HepG2 (cell line): ENCODE data around the gene SHLD3. TPM values are rescaled to one million over a fixed set of nuclear protein-coding genes. Genes with fewer than 3 reads are reported as not detected.
A peak's percentile ranks its signal among the peaks of the same experiment; 100 is the strongest.

Experiments
- ATAC-seq: fragments of 200-7000 bp; cut with Tn5 transposase; 3 replicates; pipeline ENCODE4 v1.9.1; 2020; ENCODE audit warnings: mild to moderate bottlenecking, moderate library complexity
- BruUV-seq: library from RNA; stranded (reverse); fragments of 400-500 nt; replicated peaks from 2 replicates; lab custom pipeline; 2021; lab: Mats Ljungman, UMichigan
- CTCF ChIA-PET: fragments of 300-600 bp; formaldehyde crosslinking; extraction: SDS; loops from one replicate; lab custom pipeline; 2021; ENCODE audit warnings: low total read pairs, inconsistent platforms, low intra/inter-chr PET ratio; lab: Yijun Ruan, JAX
- POLR2A ChIA-PET: fragments of 350-600 bp; sonication (Branson Sonifier 250); formaldehyde crosslinking; loops from one replicate; lab custom pipeline; 2020; ENCODE audit warnings: antibody characterized with exemption, inconsistent platforms; lab: Yijun Ruan, JAX
- DNase-seq: peaks from one replicate; pipeline ENCODE4 v3.0.0-alpha.2; 2015; ENCODE audit warnings: low spot score
- FAIRE-seq: peaks from 3 replicates; lab custom pipeline; 2011; peaks lifted over from hg19 to GRCh38; lab: Jason Lieb, UNC
- H2AFZ ChIP-seq: one replicate; pipeline ENCODE4 v1.6.1; 2011; ENCODE audit warnings: low read length, inconsistent platforms
- H3K27ac ChIP-seq: fragments of 300-600 bp; 3 replicates; pipeline ENCODE4 v1.8.0; 2011; ENCODE audit warnings: mixed run types, mild to moderate bottlenecking, mixed read lengths, low read length, inconsistent platforms; ENCODE audit not compliant: insufficient read depth; ENCODE audit errors: extremely low read length
- H3K27me3 ChIP-seq, 2 experiments: fragments of 200-600 bp in 1 of 2; 2 replicates in 1 of 2; 3 replicates in 1 of 2; pipeline versions ENCODE4 v1.6.0 to v1.8.0; 2011; ENCODE audit warnings: low read length in 2 of 2, mild to moderate bottlenecking in 2 of 2, moderate library complexity in 2 of 2, inconsistent platforms in 1 of 2; ENCODE audit not compliant: insufficient read depth in 2 of 2, control insufficient read depth in 1 of 2
- H3K36me3 ChIP-seq, 2 experiments: fragments of 200-600 bp in 1 of 2; replicated peaks in 1 of 2; 2 replicates in 1 of 2; 3 replicates in 1 of 2; pipeline versions ENCODE4 v1.5.1 to v1.8.0; 2011; ENCODE audit warnings: low read length in 2 of 2, inconsistent platforms in 1 of 2; ENCODE audit not compliant: insufficient read depth in 2 of 2, control insufficient read depth in 1 of 2
- H3K4me1 ChIP-seq: 2 replicates; pipeline ENCODE4 v1.5.1; 2012; ENCODE audit warnings: low read length, inconsistent platforms; ENCODE audit not compliant: insufficient read depth
- H3K4me2 ChIP-seq: 2 replicates; pipeline ENCODE4 v1.6.0; 2011; ENCODE audit warnings: low read depth, low read length, inconsistent platforms
- H3K4me3 ChIP-seq, 3 experiments: fragments of 200-600 bp in 1 of 3; sonication (generic), shearing (Covaris generic) in 1 of 3; replicated peaks in 1 of 3; 2 replicates each; pipeline ENCODE4 v1.5.1; 2011 to 2016; ENCODE audit warnings: low read length in 3 of 3, inconsistent platforms in 2 of 3, low read depth in 2 of 3, mild to moderate bottlenecking in 2 of 3, control low read depth in 1 of 3, mixed read lengths in 1 of 3; ENCODE audit not compliant: insufficient read depth in 1 of 3
- H3K79me2 ChIP-seq: one replicate; pipeline ENCODE4 v1.6.1; 2011; ENCODE audit warnings: low read length, inconsistent platforms; ENCODE audit not compliant: insufficient read depth
- H3K9ac ChIP-seq: 2 replicates; pipeline ENCODE4 v1.6.0; 2011; ENCODE audit warnings: mild to moderate bottlenecking, low read depth, low read length, inconsistent platforms; ENCODE audit not compliant: insufficient read depth
- H3K9me3 ChIP-seq: 2 replicates; pipeline ENCODE4 v1.5.1; 2012; ENCODE audit warnings: mild to moderate bottlenecking, low read length
- H4K20me1 ChIP-seq: 2 replicates; pipeline ENCODE4 v1.6.0; 2011; ENCODE audit warnings: inconsistent platforms, mild to moderate bottlenecking, low read length, moderate library complexity; ENCODE audit not compliant: insufficient read depth
- ATF1 ChIP-seq: IDR thresholded peaks from 2 replicates; pipeline ENCODE4 v1.6.1; 2016; ENCODE audit warnings: mild to moderate bottlenecking, control low read depth
- CEBPZ ChIP-seq: IDR thresholded peaks from 2 replicates; pipeline ENCODE4 v1.6.1; 2012; ENCODE audit warnings: low read length, improper control_type of control experiment
- ESRRA ChIP-seq: sonication (generic); formaldehyde crosslinking; IDR thresholded peaks from 2 replicates; pipeline ENCODE4 v1.5.1; 2020; ENCODE audit warnings: mild to moderate bottlenecking, low read depth, missing genetic modification reagents
- FOXA3 ChIP-seq: IDR thresholded peaks from 2 replicates; pipeline ENCODE4 v1.6.1; 2016; ENCODE audit warnings: missing genetic modification reagents, missing compliant biosample characterization
- NFIB ChIP-seq: sonication (generic); formaldehyde crosslinking; IDR thresholded peaks from 2 replicates; pipeline ENCODE4 v1.9.0; 2021; ENCODE audit warnings: missing genetic modification reagents, mild to moderate bottlenecking, borderline replicate concordance
- SIN3A ChIP-seq: IDR thresholded peaks from 2 replicates; pipeline ENCODE4 v1.6.1; 2011; ENCODE audit warnings: low read depth, mild to moderate bottlenecking, control low read depth, low read length, borderline replicate concordance
- SNRNP70 ChIP-seq: fragments of 200-400 bp; formaldehyde crosslinking; IDR thresholded peaks from 2 replicates; pipeline ENCODE4 v1.6.1; 2017; ENCODE audit warnings: mild to moderate bottlenecking, low read depth, low read length, moderate library complexity
- TGIF2 ChIP-seq: IDR thresholded peaks from 2 replicates; pipeline ENCODE4 v1.6.1; 2016; ENCODE audit warnings: control low read depth, missing compliant biosample characterization
- THAP11 ChIP-seq: IDR thresholded peaks from 2 replicates; pipeline ENCODE4 v1.6.1; 2016; ENCODE audit warnings: missing biosample characterization, missing genetic modification reagents
- ZNF512B ChIP-seq: sonication (generic); formaldehyde crosslinking; IDR thresholded peaks from 2 replicates; pipeline ENCODE4 v1.5.1; 2020; ENCODE audit warnings: missing genetic modification reagents, mild to moderate bottlenecking, borderline replicate concordance
- ZNF576 ChIP-seq: sonication (generic); formaldehyde crosslinking; IDR thresholded peaks from 2 replicates; pipeline ENCODE4 v1.4.0; 2020; ENCODE audit warnings: mild to moderate bottlenecking, missing genetic modification reagents
- in situ Hi-C: cut with HindIII; loops from 2 replicates; pipeline ENCODE4 v1.10.0; 2017; ENCODE audit warnings: low pct_unique_long_range_greater_than_20kb; ENCODE audit not compliant: extremely low pct_ligation_motif_present
- intact Hi-C: fragments of 100-400 bp; cut with micrococcal nuclease; formaldehyde crosslinking; loops from one replicate; pipeline ENCODE4 v1.10.0; 2022; ENCODE audit not compliant: unreplicated experiment
- polyA plus RNA-seq, 8 experiments: library from polyadenylated mRNA; depleted of rRNA in 3 of 8; stranded (reverse) in 7 of 8; unstranded in 1 of 8; fragments of >200 nt; fragmentation: Illumina TruSeq in 4 of 8; extraction: Trizol in 4 of 8; gene quantifications; 2 replicates each; pipeline versions ENCODE4 v1.2.1 to v1.2.3, GENCODE V29; 2011 to 2016; ENCODE audit warnings: low read depth in 4 of 8, missing spikeins in 1 of 8, mixed read lengths in 1 of 8; ENCODE audit not compliant: insufficient read depth in 1 of 8
- total RNA-seq, 5 experiments: library from RNA; depleted of rRNA; stranded (reverse); fragments of >200 nt; fragmentation: Illumina TruSeq; extraction: Trizol; gene quantifications; 2 replicates each; pipeline ENCODE4 v1.2.3, GENCODE V29; 2016; ENCODE audit warnings: low read depth in 1 of 5
- TF ChIP-seq, protein P1 (sequence below): sonication (generic); formaldehyde crosslinking; IDR thresholded peaks from 2 replicates; pipeline ENCODE4 v1.8.0; 2022; ENCODE audit warnings: mild to moderate bottlenecking, missing genetic modification reagents
- TF ChIP-seq, protein P2 (sequence below): sonication (generic); formaldehyde crosslinking; IDR thresholded peaks from 2 replicates; pipeline ENCODE4 v1.4.0; 2020; ENCODE audit warnings: mild to moderate bottlenecking, missing genetic modification reagents
- TF ChIP-seq, protein P3 (sequence below): sonication (generic); formaldehyde crosslinking; IDR thresholded peaks from 2 replicates; pipeline ENCODE4 v1.8.0; 2022; ENCODE audit warnings: missing genetic modification reagents, mild to moderate bottlenecking, moderate library complexity, borderline replicate concordance

SHLD3 gene
- total and polyA plus RNA-seq, 2 of the 13 experiments (the other 11 are each of a cell fraction or from before 2014, with no cell fraction given) = 3.6 to 6.8 TPM

GRCh38 chr5:65630981-65631380, 6.2 kb downstream of the SHLD3 start:
- H3K36me3 ChIP-seq = peaks cover 3 to 9% of the 10 kb centered on the region in 2 experiments; a peak in 4 of 5 replicates
- H2AFZ ChIP-seq = no peak overlapping the region
- peaks cover 10% of the 10 kb centered on the region for H3K79me2 ChIP-seq
- in situ Hi-C loops = no loop called here
- no peak overlapping the region for H3K4me2 ChIP-seq
- FAIRE-seq (no peak), ATAC-seq (peak; percentile 81), DNase-seq (peak; percentile 48)
- H3K9ac ChIP-seq = no peak overlapping the region
- BruUV-seq = no TSS peak
- intact Hi-C loops = no loop called here
- H3K27ac ChIP-seq = peak overlapping the region; percentile 31
- ChIA-PET CTCF (no interaction called here), POLR2A (no interaction called here)
- H3K9me3 ChIP-seq = no peaks in the 10 kb centered on the region
- no peak overlapping the region for H3K4me3 ChIP-seq
- peaks cover 30% of the 10 kb centered on the region for H3K4me1 ChIP-seq
- no peaks in the 10 kb centered on the region for H4K20me1 ChIP-seq
- no peaks in the 10 kb centered on the region for H3K27me3 ChIP-seq
- TF ChIP-seq THAP11 (CRISPR knock-in tag) (no peak), ATF1 (no peak), SNRNP70 (no peak), CEBPZ (no peak), FOXA3 (CRISPR knock-in tag) (0 out of 2 replicates have a peak, but pooled peaks have one; percentile 19), ESRRA (CRISPR knock-in tag) (no peak), NFIB (no peak), SIN3A (no peak), ZNF512B (CRISPR knock-in tag) (no peak), TGIF2 (no peak), ZNF576 (no peak)
- TF ChIP-seq, protein P1, sequence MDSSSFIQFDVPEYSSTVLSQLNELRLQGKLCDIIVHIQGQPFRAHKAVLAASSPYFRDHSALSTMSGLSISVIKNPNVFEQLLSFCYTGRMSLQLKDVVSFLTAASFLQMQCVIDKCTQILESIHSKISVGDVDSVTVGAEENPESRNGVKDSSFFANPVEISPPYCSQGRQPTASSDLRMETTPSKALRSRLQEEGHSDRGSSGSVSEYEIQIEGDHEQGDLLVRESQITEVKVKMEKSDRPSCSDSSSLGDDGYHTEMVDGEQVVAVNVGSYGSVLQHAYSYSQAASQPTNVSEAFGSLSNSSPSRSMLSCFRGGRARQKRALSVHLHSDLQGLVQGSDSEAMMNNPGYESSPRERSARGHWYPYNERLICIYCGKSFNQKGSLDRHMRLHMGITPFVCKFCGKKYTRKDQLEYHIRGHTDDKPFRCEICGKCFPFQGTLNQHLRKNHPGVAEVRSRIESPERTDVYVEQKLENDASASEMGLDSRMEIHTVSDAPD (CRISPR knock-in tag) = no peak
- TF ChIP-seq, protein P2, sequence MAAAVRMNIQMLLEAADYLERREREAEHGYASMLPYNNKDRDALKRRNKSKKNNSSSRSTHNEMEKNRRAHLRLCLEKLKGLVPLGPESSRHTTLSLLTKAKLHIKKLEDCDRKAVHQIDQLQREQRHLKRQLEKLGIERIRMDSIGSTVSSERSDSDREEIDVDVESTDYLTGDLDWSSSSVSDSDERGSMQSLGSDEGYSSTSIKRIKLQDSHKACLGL (CRISPR knock-in tag) = no peak
- TF ChIP-seq, protein P3, sequence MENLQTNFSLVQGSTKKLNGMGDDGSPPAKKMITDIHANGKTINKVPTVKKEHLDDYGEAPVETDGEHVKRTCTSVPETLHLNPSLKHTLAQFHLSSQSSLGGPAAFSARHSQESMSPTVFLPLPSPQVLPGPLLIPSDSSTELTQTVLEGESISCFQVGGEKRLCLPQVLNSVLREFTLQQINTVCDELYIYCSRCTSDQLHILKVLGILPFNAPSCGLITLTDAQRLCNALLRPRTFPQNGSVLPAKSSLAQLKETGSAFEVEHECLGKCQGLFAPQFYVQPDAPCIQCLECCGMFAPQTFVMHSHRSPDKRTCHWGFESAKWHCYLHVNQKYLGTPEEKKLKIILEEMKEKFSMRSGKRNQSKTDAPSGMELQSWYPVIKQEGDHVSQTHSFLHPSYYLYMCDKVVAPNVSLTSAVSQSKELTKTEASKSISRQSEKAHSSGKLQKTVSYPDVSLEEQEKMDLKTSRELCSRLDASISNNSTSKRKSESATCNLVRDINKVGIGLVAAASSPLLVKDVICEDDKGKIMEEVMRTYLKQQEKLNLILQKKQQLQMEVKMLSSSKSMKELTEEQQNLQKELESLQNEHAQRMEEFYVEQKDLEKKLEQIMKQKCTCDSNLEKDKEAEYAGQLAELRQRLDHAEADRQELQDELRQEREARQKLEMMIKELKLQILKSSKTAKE = no peak
